ENCODE measurements around the gene PITPNC1. TPM values are rescaled to one million over a fixed set of nuclear protein-coding genes. Genes with fewer than 3 reads are reported as not detected.

The PITPNC1 gene
- total and polyA plus RNA-seq, 2 experiments from 2014 or later = 5.8 to 7.3 TPM

- Histone ChIP-seq H3K4me3 (no peak overlapping the region), H2AFZ (no peak overlapping the region), H3K9ac (no peak overlapping the region), H3K4me2 (ENCODE audit: unreplicated experiment) (no peak overlapping the region), H3K79me2 (ENCODE audit: insufficient read depth) (no peaks in the 10 kb centered on the region), H3K9me2 (ENCODE audit: insufficient read depth) (no peaks in the 10 kb centered on the region), H4K20me1 (ENCODE audit: insufficient read depth) (no peaks in the 10 kb centered on the region), H3K36me3 (ENCODE audit: low read depth) (peaks cover 5% of the 10 kb centered on the region; the same call in 1 of the 2 replicates), H3K4me1 (ENCODE audit: insufficient read depth) (no peaks in the 10 kb centered on the region), H3K27ac (no peak overlapping the region), H3K9me3 (ENCODE audit: low read depth) (no peaks in the 10 kb centered on the region), H3K27me3 (replicated peaks; ENCODE audit: insufficient read depth) (no peaks in the 10 kb centered on the region), H3F3A (ENCODE audit: insufficient read depth) (peaks cover 7% of the 10 kb centered on the region; the same call in 1 of the 2 replicates)
- in situ Hi-C loops (cut with MboI) = no loop called here
- whole genome bisulfite sequencing, 2 experiments (ENCODE audit: low coverage in 1 of 2, low lambda C conversion rate in 2 of 2, missing lambda C conversion rate in 2 of 2) = 86 to 88% methylated on average over 8 of the region's 8 CpGs
- no peak for TF ChIP-seq EZH2phosphoT487 (IDR thresholded peaks at IDR 0.05; ENCODE audit: insufficient read depth, low read depth)
- TF ChIP-seq EZH2 (IDR thresholded peaks at IDR 0.05; ENCODE audit: insufficient read depth, poor library complexity, severe bottlenecking) = no peak
- DNase-seq = no peak
These were observed 255.1 kb downstream of the PITPNC1 start for GRCh38 chr17:67632141-67632540.

GRCh38 chr17:67633751-67634211 is 256.7 kb downstream of the PITPNC1 start:
- TF ChIP-seq EZH2 (IDR thresholded peaks at IDR 0.05; ENCODE audit: insufficient read depth, poor library complexity, severe bottlenecking) (no peak), EZH2phosphoT487 (IDR thresholded peaks at IDR 0.05; ENCODE audit: insufficient read depth, low read depth) (no peak)
- Histone ChIP-seq H3K36me3 (ENCODE audit: low read depth) (peaks cover 5% of the 10 kb centered on the region; the same call in 1 of the 2 replicates), H3K9me2 (ENCODE audit: insufficient read depth) (no peaks in the 10 kb centered on the region), H2AFZ (no peak overlapping the region), H3K79me2 (ENCODE audit: insufficient read depth) (no peaks in the 10 kb centered on the region), H3K4me1 (ENCODE audit: insufficient read depth) (no peaks in the 10 kb centered on the region), H3F3A (ENCODE audit: insufficient read depth) (peaks cover 7% of the 10 kb centered on the region; the same call in 1 of the 2 replicates), H3K9ac (no peak overlapping the region), H3K4me3 (no peak overlapping the region), H4K20me1 (ENCODE audit: insufficient read depth) (no peaks in the 10 kb centered on the region), H3K4me2 (ENCODE audit: unreplicated experiment) (no peak overlapping the region), H3K9me3 (ENCODE audit: low read depth) (no peaks in the 10 kb centered on the region), H3K27ac (no peak overlapping the region), H3K27me3 (replicated peaks; ENCODE audit: insufficient read depth) (no peaks in the 10 kb centered on the region)
- WGBS, 2 experiments (ENCODE audit: low coverage in 1 of 2, low lambda C conversion rate in 2 of 2, missing lambda C conversion rate in 2 of 2) = 75 to 76% methylated on average over 10 of the region's 10 CpGs
- in situ Hi-C loops (cut with MboI) = no loop called here
- no peak for DNase-seq

- Histone ChIP-seq H3F3A (ENCODE audit: insufficient read depth) (no peaks in the 10 kb centered on the region), H3K27ac (no peak overlapping the region), H4K20me1 (ENCODE audit: insufficient read depth) (no peaks in the 10 kb centered on the region), H3K36me3 (ENCODE audit: low read depth) (peaks cover 5% of the 10 kb centered on the region; the same call in 1 of the 2 replicates), H3K4me3 (no peak overlapping the region), H3K9me3 (ENCODE audit: low read depth) (no peaks in the 10 kb centered on the region), H3K4me1 (ENCODE audit: insufficient read depth) (no peaks in the 10 kb centered on the region), H2AFZ (no peak overlapping the region), H3K4me2 (ENCODE audit: unreplicated experiment) (no peak overlapping the region), H3K27me3 (replicated peaks; ENCODE audit: insufficient read depth) (no peaks in the 10 kb centered on the region), H3K79me2 (ENCODE audit: insufficient read depth) (no peaks in the 10 kb centered on the region), H3K9ac (no peak overlapping the region), H3K9me2 (ENCODE audit: insufficient read depth) (no peaks in the 10 kb centered on the region)
- WGBS, 2 experiments (ENCODE audit: low coverage in 1 of 2, low lambda C conversion rate in 2 of 2, missing lambda C conversion rate in 2 of 2) = 83 to 89% methylated on average over 7 of the region's 7 CpGs
- in situ Hi-C loops (cut with MboI) = no loop called here
- DNase-seq = no peak
- TF ChIP-seq EZH2 (IDR thresholded peaks at IDR 0.05; ENCODE audit: insufficient read depth, poor library complexity, severe bottlenecking) (no peak), EZH2phosphoT487 (IDR thresholded peaks at IDR 0.05; ENCODE audit: insufficient read depth, low read depth) (no peak)
These were observed 258.6 kb downstream of the PITPNC1 start for GRCh38 chr17:67635681-67636080.

GRCh38 chr17:67636312-67636711 is 259.2 kb downstream of the PITPNC1 start:
- Histone ChIP-seq H3K27me3 (replicated peaks; ENCODE audit: insufficient read depth) (no peaks in the 10 kb centered on the region), H3K4me3 (no peak overlapping the region), H3F3A (ENCODE audit: insufficient read depth) (no peaks in the 10 kb centered on the region), H3K9me3 (ENCODE audit: low read depth) (no peaks in the 10 kb centered on the region), H3K27ac (no peak overlapping the region), H3K79me2 (ENCODE audit: insufficient read depth) (no peaks in the 10 kb centered on the region), H3K4me1 (ENCODE audit: insufficient read depth) (no peaks in the 10 kb centered on the region), H3K36me3 (ENCODE audit: low read depth) (peaks cover 5% of the 10 kb centered on the region; the same call in 1 of the 2 replicates), H2AFZ (no peak overlapping the region), H3K4me2 (ENCODE audit: unreplicated experiment) (no peak overlapping the region), H3K9me2 (ENCODE audit: insufficient read depth) (no peaks in the 10 kb centered on the region), H4K20me1 (ENCODE audit: insufficient read depth) (no peaks in the 10 kb centered on the region), H3K9ac (no peak overlapping the region)
- TF ChIP-seq EZH2phosphoT487 (IDR thresholded peaks at IDR 0.05; ENCODE audit: insufficient read depth, low read depth) = no peak
- no peak for TF ChIP-seq EZH2 (IDR thresholded peaks at IDR 0.05; ENCODE audit: insufficient read depth, poor library complexity, severe bottlenecking)
- 99% methylated on average over 8 of the region's 8 CpGs for WGBS, 2 experiments (ENCODE audit: low coverage in 1 of 2, low lambda C conversion rate in 2 of 2, missing lambda C conversion rate in 2 of 2)
- DNase-seq = no peak
- in situ Hi-C loops (cut with MboI) = no loop called here

Measured in GM23248 (cell line).